BE2C (cell line): ENCODE results near the gene NRAP.

Source experiments
- DNase-seq: peaks from one replicate; pipeline ENCODE4 v3.0.0-alpha.2; 2020
- H3K27me3 ChIP-seq: fragments of 250-450 bp; sonication (Bioruptor Pico); 2 replicates; pipeline ENCODE4 v1.5.1; 2020; ENCODE audit warnings: mild to moderate bottlenecking
- H3K36me3 ChIP-seq: fragments of 250-450 bp; sonication (Bioruptor Pico); 2 replicates; pipeline ENCODE4 v1.5.1; 2020; ENCODE audit warnings: mild to moderate bottlenecking
- H3K4me1 ChIP-seq: fragments of 250-450 bp; sonication (Bioruptor Pico); 2 replicates; pipeline ENCODE4 v1.5.1; 2020
- H3K4me3 ChIP-seq: 2 replicates; pipeline ENCODE4 v1.5.1; 2011; ENCODE audit warnings: low read depth, low read length
- H3K9me3 ChIP-seq: fragments of 250-450 bp; sonication (Bioruptor Pico); 2 replicates; pipeline ENCODE4 v1.5.1; 2020
- TF ChIP-seq, protein P1 (sequence below): IDR thresholded peaks from 2 replicates; pipeline ENCODE4 v1.5.1; 2012; ENCODE audit warnings: mild to moderate bottlenecking, low read depth, low read length

NRAP gene

DNA sequence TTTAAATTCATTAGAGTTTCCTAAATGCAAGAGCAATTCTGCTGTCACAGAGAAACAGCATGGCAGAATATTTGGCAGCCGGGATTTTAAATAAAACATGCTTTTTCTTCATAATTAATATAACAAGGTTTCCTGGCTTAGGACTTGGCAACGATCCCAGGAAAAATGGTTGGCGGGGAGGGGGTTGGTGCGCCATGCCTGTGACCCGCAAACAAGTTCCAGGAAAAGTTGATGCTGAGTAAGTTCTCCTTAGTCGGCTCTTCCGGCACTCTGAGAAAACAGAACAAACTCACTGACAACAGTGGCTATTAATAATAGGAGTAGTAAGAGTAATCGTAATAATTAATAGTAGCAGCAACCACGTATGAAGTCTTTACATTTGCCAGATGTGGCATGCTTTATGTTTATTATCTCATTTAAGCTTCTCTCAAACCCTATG lies 106.4 kb downstream of the NRAP start:
- TF ChIP-seq, protein P1, sequence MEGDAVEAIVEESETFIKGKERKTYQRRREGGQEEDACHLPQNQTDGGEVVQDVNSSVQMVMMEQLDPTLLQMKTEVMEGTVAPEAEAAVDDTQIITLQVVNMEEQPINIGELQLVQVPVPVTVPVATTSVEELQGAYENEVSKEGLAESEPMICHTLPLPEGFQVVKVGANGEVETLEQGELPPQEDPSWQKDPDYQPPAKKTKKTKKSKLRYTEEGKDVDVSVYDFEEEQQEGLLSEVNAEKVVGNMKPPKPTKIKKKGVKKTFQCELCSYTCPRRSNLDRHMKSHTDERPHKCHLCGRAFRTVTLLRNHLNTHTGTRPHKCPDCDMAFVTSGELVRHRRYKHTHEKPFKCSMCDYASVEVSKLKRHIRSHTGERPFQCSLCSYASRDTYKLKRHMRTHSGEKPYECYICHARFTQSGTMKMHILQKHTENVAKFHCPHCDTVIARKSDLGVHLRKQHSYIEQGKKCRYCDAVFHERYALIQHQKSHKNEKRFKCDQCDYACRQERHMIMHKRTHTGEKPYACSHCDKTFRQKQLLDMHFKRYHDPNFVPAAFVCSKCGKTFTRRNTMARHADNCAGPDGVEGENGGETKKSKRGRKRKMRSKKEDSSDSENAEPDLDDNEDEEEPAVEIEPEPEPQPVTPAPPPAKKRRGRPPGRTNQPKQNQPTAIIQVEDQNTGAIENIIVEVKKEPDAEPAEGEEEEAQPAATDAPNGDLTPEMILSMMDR: no peak
- no peaks in the 10 kb centered on the region for H3K27me3 ChIP-seq
- H3K4me1 ChIP-seq: peaks cover 20% of the 10 kb centered on the region
- no peaks in the 10 kb centered on the region for H3K9me3 ChIP-seq
- H3K4me3 ChIP-seq: peak overlapping the region; percentile 13
- H3K36me3 ChIP-seq: no peaks in the 10 kb centered on the region
- DNase-seq: peak; percentile 62

GRCh38 chr10:113555751-113556150 lies 108.1 kb downstream of the NRAP start:
- Histone ChIP-seq H3K9me3 (no peaks in the 10 kb centered on the region), H3K27me3 (no peaks in the 10 kb centered on the region), H3K36me3 (no peaks in the 10 kb centered on the region), H3K4me3 (no peak overlapping the region), H3K4me1 (peaks cover 25% of the 10 kb centered on the region)
- no peak for DNase-seq
- TF ChIP-seq, protein P1: no peak

- TF ChIP-seq, protein P1: no peak
- Histone ChIP-seq H3K9me3 (no peaks in the 10 kb centered on the region), H3K36me3 (no peaks in the 10 kb centered on the region), H3K27me3 (no peaks in the 10 kb centered on the region), H3K4me3 (no peak overlapping the region), H3K4me1 (peaks cover 30% of the 10 kb centered on the region)
- DNase-seq: no peak
Observed at GRCh38 chr10:113555245-113555644, 108.6 kb downstream of the NRAP start.

- Histone ChIP-seq H3K27me3 (no peaks in the 10 kb centered on the region), H3K4me3 (no peak overlapping the region), H3K4me1 (peaks cover 33% of the 10 kb centered on the region), H3K36me3 (no peaks in the 10 kb centered on the region), H3K9me3 (no peaks in the 10 kb centered on the region)
- TF ChIP-seq, protein P1: no peak
- DNase-seq: no peak
Observed at GRCh38 chr10:113554214-113554613, 109.6 kb downstream of the NRAP start.

DNA sequence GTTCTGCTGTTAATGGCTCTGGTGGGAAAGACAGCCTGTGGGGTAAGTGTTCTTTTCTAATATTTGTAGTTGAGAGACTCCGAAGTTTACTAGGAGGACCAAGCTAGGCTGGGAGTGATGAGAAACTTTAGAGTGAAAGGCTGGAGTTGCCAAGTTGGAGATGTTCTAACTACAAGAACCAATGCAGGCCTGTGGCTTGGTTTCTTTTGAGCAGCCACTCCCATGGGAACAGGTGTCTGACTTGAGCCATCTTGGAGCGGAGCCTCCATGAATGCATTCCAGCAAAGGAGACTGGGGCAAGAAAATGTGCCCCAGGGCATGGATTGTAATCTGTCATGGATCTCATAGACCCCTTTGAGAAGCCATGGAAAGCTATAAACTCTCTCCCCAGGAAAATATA lies 110.7 kb downstream of the NRAP start:
- peaks cover 33% of the 10 kb centered on the region for H3K4me1 ChIP-seq
- no peaks in the 10 kb centered on the region for H3K27me3 ChIP-seq

GRCh38 chr10:113552701-113553100 lies 111.1 kb downstream of the NRAP start, which contains the start of gene HABP2:
TSS of gene HABP2 (plus strand) at chr10:113553053. CDS start at chr10:113553122, 69 bp downstream.
- no peak for DNase-seq
- H3K9me3 ChIP-seq: no peaks in the 10 kb centered on the region

More for the DNA sequence above, 110.7 kb downstream of the NRAP start:
- Histone ChIP-seq H3K9me3 (no peaks in the 10 kb centered on the region), H3K36me3 (no peaks in the 10 kb centered on the region), H3K4me3 (no peak overlapping the region)
- TF ChIP-seq, protein P1: no peak
- no peak for DNase-seq

More at GRCh38 chr10:113552701-113553100, 111.1 kb downstream of the NRAP start, which contains the start of gene HABP2:
- Histone ChIP-seq H3K4me1 (peaks cover 29% of the 10 kb centered on the region), H3K27me3 (no peaks in the 10 kb centered on the region), H3K4me3 (no peak within 1 kb of the TSS), H3K36me3 (no peaks in the 10 kb centered on the region)
- TF ChIP-seq, protein P1: no peak
